Spleen (tissue), 7 donors: ENCODE data around the gene IGF1R.

ENCODE experiments used
- POLR2A ChIP-seq, 3 donors: fragments of 450-650 bp; IDR thresholded peaks; one replicate each; pipeline ENCODE4 v1.5.1; 2017; ENCODE audit warnings: antibody characterized with exemption in 3 of 3, mild to moderate bottlenecking in 1 of 3
- TF ChIP-seq, protein P1 (sequence below), 11 experiments: fragments of 200-600 bp in 7 of 11; fragments of 450-650 bp in 4 of 11; sonication (generic) in 4 of 11; IDR thresholded peaks in 8 of 11; conservative IDR thresholded peaks in 3 of 11; 1 replicate in 7 of 11; 2 replicates in 4 of 11; pipeline versions ENCODE4 v1.4.0 to v1.8.0; 2016 to 2021; ENCODE audit warnings: antibody characterized with exemption in 11 of 11, inconsistent platforms in 4 of 11, mild to moderate bottlenecking in 1 of 11
- donor health status: DM: no; HTN: no; CAD: no; lungs with moderate emphysema.
- donor health status: DM: no; HTN: no; CAD: no.
- donor health status: DM: no; HTN: no; CAD: no.

DNA sequence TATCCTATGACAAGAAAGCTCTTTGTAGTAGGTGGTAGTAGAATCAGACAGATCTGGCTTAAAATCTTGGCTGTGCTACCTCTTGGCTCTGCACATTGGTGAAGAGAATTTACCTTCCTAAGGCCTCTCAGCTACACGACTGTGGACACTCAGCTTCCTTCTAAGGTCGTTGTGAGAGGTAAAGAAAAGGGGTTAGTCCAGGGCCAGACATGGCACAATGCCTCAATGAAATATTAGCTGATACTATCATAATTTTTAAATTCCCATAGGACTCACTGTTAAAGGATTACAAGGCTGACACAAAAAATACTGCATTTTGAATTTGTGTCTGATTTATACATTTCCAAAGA, 80.4 kb downstream of the IGF1R start:
- TF ChIP-seq POLR2A (IDR thresholded peaks at IDR 0.05) = no peak
- TF ChIP-seq, protein P1, sequence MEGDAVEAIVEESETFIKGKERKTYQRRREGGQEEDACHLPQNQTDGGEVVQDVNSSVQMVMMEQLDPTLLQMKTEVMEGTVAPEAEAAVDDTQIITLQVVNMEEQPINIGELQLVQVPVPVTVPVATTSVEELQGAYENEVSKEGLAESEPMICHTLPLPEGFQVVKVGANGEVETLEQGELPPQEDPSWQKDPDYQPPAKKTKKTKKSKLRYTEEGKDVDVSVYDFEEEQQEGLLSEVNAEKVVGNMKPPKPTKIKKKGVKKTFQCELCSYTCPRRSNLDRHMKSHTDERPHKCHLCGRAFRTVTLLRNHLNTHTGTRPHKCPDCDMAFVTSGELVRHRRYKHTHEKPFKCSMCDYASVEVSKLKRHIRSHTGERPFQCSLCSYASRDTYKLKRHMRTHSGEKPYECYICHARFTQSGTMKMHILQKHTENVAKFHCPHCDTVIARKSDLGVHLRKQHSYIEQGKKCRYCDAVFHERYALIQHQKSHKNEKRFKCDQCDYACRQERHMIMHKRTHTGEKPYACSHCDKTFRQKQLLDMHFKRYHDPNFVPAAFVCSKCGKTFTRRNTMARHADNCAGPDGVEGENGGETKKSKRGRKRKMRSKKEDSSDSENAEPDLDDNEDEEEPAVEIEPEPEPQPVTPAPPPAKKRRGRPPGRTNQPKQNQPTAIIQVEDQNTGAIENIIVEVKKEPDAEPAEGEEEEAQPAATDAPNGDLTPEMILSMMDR (IDR thresholded peaks at IDR 0.05 in 8 of 11, conservative IDR thresholded peaks at IDR 0.05 in 3 of 11) = no peak
